HCT116 (cell line): ENCODE results near the gene UBE2S. TPM values are rescaled to one million over a fixed set of nuclear protein-coding genes. Genes with fewer than 3 reads are reported as not detected.

Experiments used
- ATAC-seq: fragments of 200-7000 bp; cut with Tn5 transposase; 2 replicates; pipeline ENCODE4 v1.9.1; 2020; ENCODE audit warnings: mild to moderate bottlenecking, moderate library complexity
- BruUV-seq: library from RNA; stranded (reverse); fragments of 400-500 nt; replicated peaks from 2 replicates; lab custom pipeline; 2021; lab: Mats Ljungman, UMichigan
- CTCF ChIA-PET: fragments of 300-600 bp; sonication (Branson Sonifier 250); formaldehyde crosslinking; loops from one replicate; lab custom pipeline; 2021; ENCODE audit warnings: antibody characterized with exemption; lab: Charles Lee
- POLR2A ChIA-PET: fragments of 300-600, 350-600 bp; sonication (Branson Sonifier 250); formaldehyde crosslinking; loops from one replicate; lab custom pipeline; 2021; ENCODE audit warnings: antibody characterized with exemption; lab: Charles Lee
- RAD21 ChIA-PET, 2 experiments: fragments of 300-600 bp; sonication (Branson Sonifier 250); formaldehyde crosslinking; loops; one replicate each; lab custom pipeline; 2023; ENCODE audit warnings: low total read pairs in 2 of 2; ENCODE audit not compliant: uncharacterized antibody in 2 of 2, unreplicated experiment in 2 of 2, low non-redundant PET in 1 of 2; lab: Charles Lee
- DNase-seq: peaks from one replicate; pipeline ENCODE4 v3.0.0-alpha.2; 2010; ENCODE audit warnings: low read depth, low spot score
- H2AFZ ChIP-seq: fragments of 200-600 bp; shearing (Covaris generic), sonication (generic); 2 replicates; pipeline ENCODE4 v1.6.1; 2017; ENCODE audit warnings: low read depth, mixed run types, mixed read lengths, antibody characterized with exemption, low read length; ENCODE audit not compliant: poor library complexity, severe bottlenecking
- H3K27ac ChIP-seq: 2 replicates; pipeline ENCODE4 v1.5.1; 2012; ENCODE audit warnings: low read depth, low read length
- H3K27me3 ChIP-seq: fragments of 200-600 bp; sonication (generic); 2 replicates; pipeline ENCODE4 v1.6.1; 2016; ENCODE audit warnings: mixed run types, low read length, mixed read lengths; ENCODE audit not compliant: insufficient read depth
- H3K36me3 ChIP-seq, 2 experiments: fragments of 200-500 bp in 1 of 2; fragments of 200-600 bp in 1 of 2; sonication (Bioruptor generic) in 1 of 2; sonication (generic) in 1 of 2; 2 replicates each; pipeline versions ENCODE4 v1.5.1 to v1.6.1; 2014 to 2016; ENCODE audit warnings: low read length in 2 of 2, inconsistent platforms in 1 of 2, mixed read lengths in 1 of 2, mixed run types in 1 of 2; ENCODE audit not compliant: insufficient read depth in 2 of 2, control insufficient read depth in 1 of 2
- H3K4me1 ChIP-seq, 2 experiments: fragments of 200-600 bp in 1 of 2; sonication (generic) in 1 of 2; 2 replicates each; pipeline versions ENCODE4 v1.5.1 to v1.6.1; 2012 to 2017; ENCODE audit warnings: low read length in 2 of 2, inconsistent platforms in 1 of 2, mild to moderate bottlenecking in 1 of 2, mixed read lengths in 1 of 2, mixed run types in 1 of 2, moderate library complexity in 1 of 2; ENCODE audit not compliant: insufficient read depth in 2 of 2, control insufficient read depth in 1 of 2
- H3K4me2 ChIP-seq: fragments of 200-600 bp; sonication (generic); 2 replicates; pipeline ENCODE4 v1.6.1; 2017; ENCODE audit warnings: mixed run types, low read length, mixed read lengths
- H3K4me3 ChIP-seq, 2 experiments: fragments of 200-600 bp in 1 of 2; sonication (generic) in 1 of 2; replicated peaks in 1 of 2; 2 replicates each; pipeline ENCODE4 v1.5.1; 2011 to 2016; ENCODE audit warnings: low read length in 2 of 2, control low read depth in 1 of 2, low read depth in 1 of 2, mild to moderate bottlenecking in 1 of 2, mixed read lengths in 1 of 2, mixed run types in 1 of 2
- H3K79me2 ChIP-seq: fragments of 200-600 bp; sonication (generic); 2 replicates; pipeline ENCODE4 v1.6.1; 2017; ENCODE audit warnings: mild to moderate bottlenecking, mixed run types, low read length, moderate library complexity, mixed read lengths; ENCODE audit not compliant: insufficient read depth
- H3K9ac ChIP-seq: fragments of 200-600 bp; sonication (generic); 2 replicates; pipeline ENCODE4 v1.6.1; 2016; ENCODE audit warnings: low read length, mixed read lengths
- H3K9me2 ChIP-seq: fragments of 200-600 bp; sonication (generic), shearing (Covaris generic); 2 replicates; pipeline ENCODE4 v1.6.1; 2017; ENCODE audit warnings: mixed run types, mild to moderate bottlenecking, moderate library complexity; ENCODE audit not compliant: insufficient read depth
- H3K9me3 ChIP-seq, 2 experiments: fragments of 200-500 bp in 1 of 2; fragments of 200-600 bp in 1 of 2; sonication (Bioruptor generic) in 1 of 2; sonication (generic) in 1 of 2; 2 replicates each; pipeline ENCODE4 v1.6.1; 2014 to 2017; ENCODE audit warnings: low read length in 2 of 2, mixed read lengths in 2 of 2, inconsistent platforms in 1 of 2, low read depth in 1 of 2, mild to moderate bottlenecking in 1 of 2, mixed run types in 1 of 2, moderate library complexity in 1 of 2; ENCODE audit not compliant: control insufficient read depth in 1 of 2, insufficient read depth in 1 of 2
- H4K20me1 ChIP-seq: fragments of 200-600 bp; sonication (generic), shearing (Covaris generic); 2 replicates; pipeline ENCODE4 v1.6.1; 2017; ENCODE audit warnings: mixed run types, mild to moderate bottlenecking, moderate library complexity; ENCODE audit not compliant: insufficient read depth
- ATF3 ChIP-seq: IDR thresholded peaks from 2 replicates; pipeline ENCODE4 v1.6.1; 2012
- CBX3 ChIP-seq: IDR thresholded peaks from 2 replicates; pipeline ENCODE4 v1.6.1; 2012; ENCODE audit warnings: low read depth
- CEBPB ChIP-seq: IDR thresholded peaks from 2 replicates; pipeline ENCODE4 v1.6.1; 2012; ENCODE audit warnings: low read depth
- CTCF ChIP-seq, 3 experiments: fragments of 200-600 bp in 1 of 3; sonication (generic) in 1 of 3; IDR thresholded peaks in 2 of 3; conservative IDR thresholded peaks in 1 of 3; 2 replicates each; pipeline ENCODE4 v1.5.1; 2012 to 2017; ENCODE audit warnings: low read depth in 2 of 3, low read length in 2 of 3, antibody characterized with exemption in 1 of 3, borderline replicate concordance in 1 of 3, control low read depth in 1 of 3, mild to moderate bottlenecking in 1 of 3, mixed read lengths in 1 of 3, mixed run types in 1 of 3, moderate library complexity in 1 of 3; ENCODE audit not compliant: insufficient read depth in 1 of 3
- EGR1 ChIP-seq: IDR thresholded peaks from 2 replicates; pipeline ENCODE4 v1.6.1; 2012; ENCODE audit warnings: low read depth
- ELF1 ChIP-seq: IDR thresholded peaks from 2 replicates; pipeline ENCODE4 v1.6.1; 2012; ENCODE audit warnings: low read depth, borderline replicate concordance
- EZH2 ChIP-seq: fragments of 200-600 bp; sonication (generic); IDR thresholded peaks from 2 replicates; pipeline ENCODE4 v1.6.1; 2017; ENCODE audit warnings: antibody characterized with exemption, mixed run types
- FOSL1 ChIP-seq: IDR thresholded peaks from 2 replicates; pipeline ENCODE4 v1.6.1; 2012; ENCODE audit warnings: low read depth
- JUND ChIP-seq: IDR thresholded peaks from 2 replicates; pipeline ENCODE4 v1.6.1; 2012
- POLR2A ChIP-seq: IDR thresholded peaks from 2 replicates; pipeline ENCODE4 v1.7.0; 2011; ENCODE audit warnings: borderline replicate concordance; ENCODE audit not compliant: insufficient read depth, insufficient read length; ENCODE audit errors: extremely low read depth
- SIN3A ChIP-seq: IDR thresholded peaks from 2 replicates; pipeline ENCODE4 v1.6.1; 2012; ENCODE audit warnings: low read depth
- SP1 ChIP-seq: IDR thresholded peaks from 2 replicates; pipeline ENCODE4 v1.6.1; 2012; ENCODE audit warnings: low read depth
- YY1 ChIP-seq: IDR thresholded peaks from 2 replicates; pipeline ENCODE4 v1.6.1; 2011; ENCODE audit warnings: low read length, low read depth, moderate library complexity, mild to moderate bottlenecking; ENCODE audit not compliant: insufficient replicate concordance; ENCODE audit errors: extremely low read depth
- ZNF274 ChIP-seq: fragments of 200-500 bp; sonication (Bioruptor generic); IDR thresholded peaks from 2 replicates; pipeline ENCODE4 v1.6.1; 2014; ENCODE audit warnings: mild to moderate bottlenecking, low read depth, low read length, inconsistent platforms
- intact Hi-C: fragments of 100-400 bp; cut with micrococcal nuclease; formaldehyde crosslinking; loops from 2 replicates; pipeline ENCODE4 v1.10.0; 2022
- total RNA-seq: library from RNA; stranded (reverse); gene quantifications from one replicate; pipeline ENCODE4 v1.2.1, GENCODE V29; 2021; ENCODE audit not compliant: unreplicated experiment

The UBE2S gene
- total RNA-seq, 1 experiment from 2014 or later = 515 TPM

- no peak for DNase-seq
- H3K36me3 ChIP-seq = no peaks in the 10 kb centered on the region
- BruUV-seq = no TSS peak
- intact Hi-C loops = no loop called here
- no peak overlapping the region for H3K27ac ChIP-seq
- POLR2A ChIA-PET = no interaction called here
- ATAC-seq = no peak
- CTCF ChIA-PET = interaction anchor here (1.1 to 1.4 kb wide), 2 partner anchors 9 to 31 kb away, joined by 3 to 6 read pairs; no protein-coding TSS in a partner anchor
- H4K20me1 ChIP-seq = no peaks in the 10 kb centered on the region
- no peak overlapping the region for H3K4me2 ChIP-seq
- H3K9me2 ChIP-seq = no peaks in the 10 kb centered on the region
- RAD21 ChIA-PET = no interaction called here
- TF ChIP-seq ZNF274 (no peak), EZH2 (no peak), SP1 (no peak), EGR1 (no peak), FOSL1 (no peak), ATF3 (no peak), POLR2A (no peak), JUND (no peak), CEBPB (no peak), CBX3 (no peak), CTCF (IDR thresholded peaks at IDR 0.05 in 2 of 3, conservative IDR thresholded peaks at IDR 0.05 in 1 of 3; ENCODE audit: borderline replicate concordance in 1 of 3, insufficient read depth in 1 of 3, low read depth in 2 of 3, low read length in 2 of 3) (no peak), ELF1 (no peak), YY1 (no peak), SIN3A (no peak)
- no peaks in the 10 kb centered on the region for H3K27me3 ChIP-seq
- H3K79me2 ChIP-seq = no peaks in the 10 kb centered on the region
- H3K9ac ChIP-seq = no peak overlapping the region
- no peak overlapping the region for H3K4me3 ChIP-seq
- H3K4me1 ChIP-seq = peaks cover 0 to 10% of the 10 kb centered on the region in 2 experiments; a peak in 2 of 4 replicates
- no peaks in the 10 kb centered on the region for H3K9me3 ChIP-seq
- no peak overlapping the region for H2AFZ ChIP-seq
Measured at GRCh38 chr19:55436847-55437246, 29.3 kb upstream of the UBE2S start.
